K562 (cell line): ENCODE measurements around the gene ZNF451. TPM values are rescaled to one million over a fixed set of nuclear protein-coding genes. Genes with fewer than 3 reads are reported as not detected.
A peak's percentile ranks its signal among the peaks of the same experiment; 100 is the strongest.

Source experiments
- CXXC5 ChIP-seq: fragments of 250-450 bp; sonication (Bioruptor Pico); IDR thresholded peaks from 2 replicates; pipeline ENCODE4 v1.8.0; 2022; ENCODE audit warnings: inconsistent platforms, mild to moderate bottlenecking, moderate library complexity
- EP300 ChIP-seq: IDR thresholded peaks from 2 replicates; pipeline ENCODE4 v1.6.1; 2012; ENCODE audit warnings: low read length, improper control_type of control experiment
- FOS ChIP-seq: IDR thresholded peaks from 3 replicates; pipeline ENCODE4 v1.6.1; 2011; ENCODE audit not compliant: insufficient read length; ENCODE audit errors: extremely low read depth
- KDM5B ChIP-seq: fragments of 200-600 bp; sonication (generic); IDR thresholded peaks from 2 replicates; pipeline ENCODE4 v1.6.1; 2012; ENCODE audit warnings: low read depth, mild to moderate bottlenecking, moderate library complexity, low read length, control low read depth, inconsistent platforms; ENCODE audit not compliant: insufficient replicate concordance
- LEF1 ChIP-seq: fragments of 450-650 bp; IDR thresholded peaks from 2 replicates; pipeline ENCODE4 v1.6.1; 2016; ENCODE audit warnings: mild to moderate bottlenecking
- MCM7 ChIP-seq, 2 experiments: fragments of 450-650 bp; IDR thresholded peaks; 2 replicates each; pipeline ENCODE4 v1.6.1; 2016 to 2018
- RBBP5 ChIP-seq: fragments of 200-600 bp; sonication (generic); IDR thresholded peaks from 2 replicates; pipeline ENCODE4 v1.6.1; 2012; ENCODE audit warnings: borderline replicate concordance, mild to moderate bottlenecking, low read length, control low read depth, inconsistent platforms; ENCODE audit not compliant: insufficient read depth, poor library complexity, severe bottlenecking
- SAP30 ChIP-seq: fragments of 200-600 bp; sonication (generic); IDR thresholded peaks from 2 replicates; pipeline ENCODE4 v1.6.1; 2012; ENCODE audit warnings: borderline replicate concordance, low read depth, mild to moderate bottlenecking, moderate library complexity, low read length, control low read depth, inconsistent platforms; ENCODE audit not compliant: insufficient read depth, poor library complexity, severe bottlenecking
- WHSC1 ChIP-seq: IDR thresholded peaks from one replicate; pipeline ENCODE4 v1.6.1; 2012; ENCODE audit warnings: low read length, control low read depth, inconsistent platforms
- ZNF23 ChIP-seq: fragments of 250-450 bp; sonication (Bioruptor Pico); IDR thresholded peaks from 2 replicates; pipeline ENCODE4 v1.4.0; 2020; ENCODE audit warnings: mild to moderate bottlenecking
- ZNF239 ChIP-seq: fragments of 250-450 bp; sonication (Bioruptor Pico); IDR thresholded peaks from 2 replicates; pipeline ENCODE4 v1.4.0; 2020; ENCODE audit warnings: mild to moderate bottlenecking
- ZNF766 ChIP-seq: fragments of 200-800 bp; sonication (Bioruptor generic); conservative IDR thresholded peaks from 2 replicates; pipeline ENCODE4 v1.6.1; 2016; ENCODE audit warnings: missing genetic modification characterization, missing compliant biosample characterization
- polyA plus RNA-seq, 8 experiments: library from polyadenylated mRNA; depleted of rRNA in 4 of 8; stranded (reverse) in 5 of 8; unstranded in 3 of 8; fragments of >200 nt; fragmentation: Nextera tagmentation in 2 of 8; fragmentation: Illumina TruSeq in 1 of 8; extraction: Ambion mirVana in 2 of 8; extraction: Trizol in 1 of 8; gene quantifications; 2 replicates each; pipeline versions ENCODE4 v1.2.1 to v1.2.3, GENCODE V29; 2011 to 2014; ENCODE audit warnings: inconsistent platforms in 1 of 8, missing spikeins in 1 of 8
- total RNA-seq, 7 experiments: library from RNA; depleted of rRNA in 6 of 7; stranded (reverse); fragments of >200 nt in 6 of 7; fragmentation: Illumina TruSeq in 2 of 7; extraction: Trizol in 2 of 7; gene quantifications; 2 replicates each; pipeline versions ENCODE4 v1.2.1 to v1.2.3, GENCODE V29; 2011 to 2021; ENCODE audit warnings: low replicate concordance in 1 of 7
- TF ChIP-seq, protein P1 (sequence below): conservative IDR thresholded peaks from 2 replicates; pipeline ENCODE4 v1.6.1; 2011; ENCODE audit warnings: low read depth, mild to moderate bottlenecking, low read length; ENCODE audit not compliant: control insufficient read depth
- TF ChIP-seq, protein P2 (sequence below): fragments of 450-650 bp; IDR thresholded peaks from 2 replicates; pipeline ENCODE4 v1.6.1; 2016; ENCODE audit warnings: mild to moderate bottlenecking, moderate library complexity

ZNF451 gene
- total and polyA plus RNA-seq, 9 of the 15 experiments (the other 6 are each of a cell fraction or from before 2014, with no cell fraction given), result 16.1 to 74.3 (median 38.3) TPM

DNA sequence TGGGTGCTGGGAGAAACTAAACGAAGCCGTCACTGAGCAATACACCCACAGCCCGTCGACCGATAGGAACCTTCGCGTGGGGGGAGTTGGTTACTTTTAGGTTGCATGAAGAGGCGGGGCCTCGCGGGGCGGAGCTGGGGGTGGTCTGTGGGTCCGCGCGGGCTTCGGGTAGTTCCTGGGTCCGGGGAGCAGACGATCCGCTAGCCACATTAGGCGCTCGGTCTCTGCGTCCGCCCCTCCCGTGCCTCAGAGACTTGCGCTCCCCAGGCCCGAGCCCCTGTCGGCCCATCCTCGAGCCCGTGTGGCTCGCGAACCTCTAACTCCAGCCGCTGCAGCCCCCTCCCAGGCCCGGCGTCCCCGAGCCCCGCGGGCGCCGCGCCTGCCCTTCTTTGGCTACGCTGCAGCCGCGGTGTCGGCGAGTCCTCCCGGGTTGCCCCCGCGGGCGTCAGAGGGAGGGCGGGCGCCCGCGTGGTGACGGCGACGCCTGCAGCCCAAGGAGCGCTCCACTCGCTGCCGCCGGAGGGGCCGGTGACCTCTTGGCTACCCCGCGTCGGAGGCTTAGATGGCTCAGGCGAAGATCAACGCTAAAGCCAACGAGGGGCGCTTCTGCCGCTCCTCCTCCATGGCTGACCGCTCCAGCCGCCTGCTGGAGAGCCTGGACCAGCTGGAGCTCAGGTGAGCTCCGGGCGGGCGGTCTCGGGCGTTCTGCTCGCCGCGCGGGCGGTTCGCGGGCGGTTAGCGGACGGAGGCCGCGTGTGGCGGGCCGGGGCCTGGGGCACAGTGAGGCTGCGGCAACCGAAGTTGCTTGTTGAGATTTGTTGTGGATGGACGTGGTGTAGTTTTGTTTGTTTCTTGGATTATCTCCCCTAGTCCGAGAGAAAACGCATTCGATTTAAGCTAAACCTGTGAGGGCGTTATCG lies 82.4 kb downstream of the ZNF451 start, which contains the start of gene BAG2 (continued):
- TF ChIP-seq, protein P1, sequence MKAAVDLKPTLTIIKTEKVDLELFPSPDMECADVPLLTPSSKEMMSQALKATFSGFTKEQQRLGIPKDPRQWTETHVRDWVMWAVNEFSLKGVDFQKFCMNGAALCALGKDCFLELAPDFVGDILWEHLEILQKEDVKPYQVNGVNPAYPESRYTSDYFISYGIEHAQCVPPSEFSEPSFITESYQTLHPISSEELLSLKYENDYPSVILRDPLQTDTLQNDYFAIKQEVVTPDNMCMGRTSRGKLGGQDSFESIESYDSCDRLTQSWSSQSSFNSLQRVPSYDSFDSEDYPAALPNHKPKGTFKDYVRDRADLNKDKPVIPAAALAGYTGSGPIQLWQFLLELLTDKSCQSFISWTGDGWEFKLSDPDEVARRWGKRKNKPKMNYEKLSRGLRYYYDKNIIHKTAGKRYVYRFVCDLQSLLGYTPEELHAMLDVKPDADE, result 0 out of 2 replicates have a peak, but pooled peaks have one; percentile 19
- TF ChIP-seq ZNF23 (CRISPR knock-in tag), result no peak
- TF ChIP-seq RBBP5, result peak; percentile 96
- TF ChIP-seq WHSC1, result no peak
- peak; percentile 44 for TF ChIP-seq EP300
- peak; percentile 56 for TF ChIP-seq SAP30
- TF ChIP-seq MCM7 (IDR thresholded peaks at IDR 0.05), result no peak
- TF ChIP-seq CXXC5 (CRISPR knock-in tag), result peak; percentile 86
- peak; percentile 62 for TF ChIP-seq KDM5B
- no peak for TF ChIP-seq ZNF766 (CRISPR knock-in tag)
- TF ChIP-seq, protein P2, sequence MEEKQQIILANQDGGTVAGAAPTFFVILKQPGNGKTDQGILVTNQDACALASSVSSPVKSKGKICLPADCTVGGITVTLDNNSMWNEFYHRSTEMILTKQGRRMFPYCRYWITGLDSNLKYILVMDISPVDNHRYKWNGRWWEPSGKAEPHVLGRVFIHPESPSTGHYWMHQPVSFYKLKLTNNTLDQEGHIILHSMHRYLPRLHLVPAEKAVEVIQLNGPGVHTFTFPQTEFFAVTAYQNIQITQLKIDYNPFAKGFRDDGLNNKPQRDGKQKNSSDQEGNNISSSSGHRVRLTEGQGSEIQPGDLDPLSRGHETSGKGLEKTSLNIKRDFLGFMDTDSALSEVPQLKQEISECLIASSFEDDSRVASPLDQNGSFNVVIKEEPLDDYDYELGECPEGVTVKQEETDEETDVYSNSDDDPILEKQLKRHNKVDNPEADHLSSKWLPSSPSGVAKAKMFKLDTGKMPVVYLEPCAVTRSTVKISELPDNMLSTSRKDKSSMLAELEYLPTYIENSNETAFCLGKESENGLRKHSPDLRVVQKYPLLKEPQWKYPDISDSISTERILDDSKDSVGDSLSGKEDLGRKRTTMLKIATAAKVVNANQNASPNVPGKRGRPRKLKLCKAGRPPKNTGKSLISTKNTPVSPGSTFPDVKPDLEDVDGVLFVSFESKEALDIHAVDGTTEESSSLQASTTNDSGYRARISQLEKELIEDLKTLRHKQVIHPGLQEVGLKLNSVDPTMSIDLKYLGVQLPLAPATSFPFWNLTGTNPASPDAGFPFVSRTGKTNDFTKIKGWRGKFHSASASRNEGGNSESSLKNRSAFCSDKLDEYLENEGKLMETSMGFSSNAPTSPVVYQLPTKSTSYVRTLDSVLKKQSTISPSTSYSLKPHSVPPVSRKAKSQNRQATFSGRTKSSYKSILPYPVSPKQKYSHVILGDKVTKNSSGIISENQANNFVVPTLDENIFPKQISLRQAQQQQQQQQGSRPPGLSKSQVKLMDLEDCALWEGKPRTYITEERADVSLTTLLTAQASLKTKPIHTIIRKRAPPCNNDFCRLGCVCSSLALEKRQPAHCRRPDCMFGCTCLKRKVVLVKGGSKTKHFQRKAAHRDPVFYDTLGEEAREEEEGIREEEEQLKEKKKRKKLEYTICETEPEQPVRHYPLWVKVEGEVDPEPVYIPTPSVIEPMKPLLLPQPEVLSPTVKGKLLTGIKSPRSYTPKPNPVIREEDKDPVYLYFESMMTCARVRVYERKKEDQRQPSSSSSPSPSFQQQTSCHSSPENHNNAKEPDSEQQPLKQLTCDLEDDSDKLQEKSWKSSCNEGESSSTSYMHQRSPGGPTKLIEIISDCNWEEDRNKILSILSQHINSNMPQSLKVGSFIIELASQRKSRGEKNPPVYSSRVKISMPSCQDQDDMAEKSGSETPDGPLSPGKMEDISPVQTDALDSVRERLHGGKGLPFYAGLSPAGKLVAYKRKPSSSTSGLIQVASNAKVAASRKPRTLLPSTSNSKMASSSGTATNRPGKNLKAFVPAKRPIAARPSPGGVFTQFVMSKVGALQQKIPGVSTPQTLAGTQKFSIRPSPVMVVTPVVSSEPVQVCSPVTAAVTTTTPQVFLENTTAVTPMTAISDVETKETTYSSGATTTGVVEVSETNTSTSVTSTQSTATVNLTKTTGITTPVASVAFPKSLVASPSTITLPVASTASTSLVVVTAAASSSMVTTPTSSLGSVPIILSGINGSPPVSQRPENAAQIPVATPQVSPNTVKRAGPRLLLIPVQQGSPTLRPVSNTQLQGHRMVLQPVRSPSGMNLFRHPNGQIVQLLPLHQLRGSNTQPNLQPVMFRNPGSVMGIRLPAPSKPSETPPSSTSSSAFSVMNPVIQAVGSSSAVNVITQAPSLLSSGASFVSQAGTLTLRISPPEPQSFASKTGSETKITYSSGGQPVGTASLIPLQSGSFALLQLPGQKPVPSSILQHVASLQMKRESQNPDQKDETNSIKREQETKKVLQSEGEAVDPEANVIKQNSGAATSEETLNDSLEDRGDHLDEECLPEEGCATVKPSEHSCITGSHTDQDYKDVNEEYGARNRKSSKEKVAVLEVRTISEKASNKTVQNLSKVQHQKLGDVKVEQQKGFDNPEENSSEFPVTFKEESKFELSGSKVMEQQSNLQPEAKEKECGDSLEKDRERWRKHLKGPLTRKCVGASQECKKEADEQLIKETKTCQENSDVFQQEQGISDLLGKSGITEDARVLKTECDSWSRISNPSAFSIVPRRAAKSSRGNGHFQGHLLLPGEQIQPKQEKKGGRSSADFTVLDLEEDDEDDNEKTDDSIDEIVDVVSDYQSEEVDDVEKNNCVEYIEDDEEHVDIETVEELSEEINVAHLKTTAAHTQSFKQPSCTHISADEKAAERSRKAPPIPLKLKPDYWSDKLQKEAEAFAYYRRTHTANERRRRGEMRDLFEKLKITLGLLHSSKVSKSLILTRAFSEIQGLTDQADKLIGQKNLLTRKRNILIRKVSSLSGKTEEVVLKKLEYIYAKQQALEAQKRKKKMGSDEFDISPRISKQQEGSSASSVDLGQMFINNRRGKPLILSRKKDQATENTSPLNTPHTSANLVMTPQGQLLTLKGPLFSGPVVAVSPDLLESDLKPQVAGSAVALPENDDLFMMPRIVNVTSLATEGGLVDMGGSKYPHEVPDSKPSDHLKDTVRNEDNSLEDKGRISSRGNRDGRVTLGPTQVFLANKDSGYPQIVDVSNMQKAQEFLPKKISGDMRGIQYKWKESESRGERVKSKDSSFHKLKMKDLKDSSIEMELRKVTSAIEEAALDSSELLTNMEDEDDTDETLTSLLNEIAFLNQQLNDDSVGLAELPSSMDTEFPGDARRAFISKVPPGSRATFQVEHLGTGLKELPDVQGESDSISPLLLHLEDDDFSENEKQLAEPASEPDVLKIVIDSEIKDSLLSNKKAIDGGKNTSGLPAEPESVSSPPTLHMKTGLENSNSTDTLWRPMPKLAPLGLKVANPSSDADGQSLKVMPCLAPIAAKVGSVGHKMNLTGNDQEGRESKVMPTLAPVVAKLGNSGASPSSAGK, result peak; percentile 62
- TF ChIP-seq ZNF239 (CRISPR knock-in tag), result no peak; the same call in 1 of the 2 replicates
- no peak for TF ChIP-seq FOS
- no peak; the same call in 1 of the 2 replicates for TF ChIP-seq LEF1
